Activated naive CD4-positive, alpha-beta T cell treated with anti-CD3 and anti-CD28 coated beads, Interleukin-2, amount 50 U/mL, for 16 hours (primary cell): ENCODE measurements around the gene MASP1.
"Not testable (repeated sequence)": the region's sequence is repeated elsewhere in the genome, so short reads cannot be mapped to it uniquely, and the experiment has no call there.

Experiments
- DNase-seq: peaks from one replicate; pipeline ENCODE4 v3.0.0-alpha.2; 2020

MASP1 gene

GRCh38 chr3:187263270-187263669 lies 28.3 kb downstream of the MASP1 start:
- no peak for DNase-seq

- DNase-seq: no peak
Observed at GRCh38 chr3:187262360-187262759, 29.2 kb downstream of the MASP1 start.

GRCh38 chr3:187261541-187261969 lies 30.0 kb downstream of the MASP1 start:
- DNase-seq: no peak

DNA sequence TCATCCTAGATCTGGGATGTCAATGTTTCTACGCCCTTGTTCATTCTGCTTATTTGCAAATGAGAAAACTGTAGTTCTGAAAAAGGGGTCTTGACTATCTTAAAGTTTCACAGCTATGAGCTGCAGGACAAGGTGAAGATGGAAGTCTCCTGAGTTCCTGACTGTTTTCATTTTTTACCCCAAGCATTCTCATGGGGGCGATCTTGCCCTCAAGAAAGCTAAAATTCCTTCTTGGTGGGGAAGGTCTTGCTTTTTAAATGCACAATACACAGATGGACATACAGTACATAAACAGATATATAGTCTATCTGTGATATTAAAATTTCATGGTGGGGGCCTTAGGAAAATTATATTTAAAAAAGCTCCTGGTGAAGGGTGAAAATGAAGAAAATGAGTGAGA lies 32.4 kb downstream of the MASP1 start:
- DNase-seq: no peak

- no peak for DNase-seq
Observed at GRCh38 chr3:187257992-187258692, 33.4 kb downstream of the MASP1 start.

- DNase-seq: no peak
Observed at GRCh38 chr3:187257471-187257870, 34.1 kb downstream of the MASP1 start.

DNA sequence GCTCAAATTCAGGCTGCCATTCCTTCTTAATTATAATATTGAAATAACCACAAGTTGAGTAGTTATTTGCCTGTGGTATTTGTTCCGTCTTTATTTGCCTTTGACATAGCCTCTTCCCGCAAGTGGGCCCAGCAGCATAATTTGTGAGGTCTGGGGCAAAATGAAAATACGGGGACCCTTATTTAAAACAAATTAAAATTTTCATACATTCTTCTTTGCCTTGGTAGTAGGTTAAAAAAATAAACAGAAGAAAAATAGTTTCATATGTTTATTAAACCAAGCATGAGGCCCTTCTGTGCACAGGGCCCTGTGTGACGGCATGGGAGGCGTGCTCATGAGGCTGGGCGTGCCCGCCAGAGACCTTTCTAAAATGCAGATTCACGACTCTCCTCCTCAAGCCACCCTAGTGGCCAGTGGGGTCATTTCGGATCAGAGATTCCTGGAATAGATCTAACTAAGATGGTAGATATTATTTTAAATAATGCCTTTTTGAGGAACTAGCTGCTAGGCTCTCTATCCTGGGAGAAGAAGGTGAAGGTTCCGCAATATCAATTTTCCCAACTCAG lies 35.4 kb downstream of the MASP1 start:
- DNase-seq: no peak

DNA sequence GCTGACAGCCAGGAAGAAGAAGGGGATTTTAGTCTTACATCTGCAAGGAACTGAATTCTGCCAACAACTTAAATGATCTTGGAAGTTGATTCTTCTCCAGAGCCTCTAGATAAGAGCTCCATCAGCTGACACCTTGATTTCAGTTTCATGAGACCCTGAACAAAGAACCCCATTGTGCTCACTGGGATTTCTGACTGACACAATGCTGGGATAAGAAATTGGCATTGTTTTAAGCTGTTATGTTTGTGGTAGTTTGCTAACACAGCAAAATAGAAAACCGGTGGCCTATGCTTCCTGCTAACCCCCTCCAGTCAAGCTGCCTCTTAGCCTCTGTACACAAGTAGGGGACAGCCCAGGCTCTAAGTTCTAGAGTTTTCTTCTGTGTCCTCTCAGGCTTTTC lies 36.2 kb downstream of the MASP1 start:
- no peak for DNase-seq

- DNase-seq: no peak
Observed at GRCh38 chr3:187252311-187252710, 39.2 kb downstream of the MASP1 start.

DNA sequence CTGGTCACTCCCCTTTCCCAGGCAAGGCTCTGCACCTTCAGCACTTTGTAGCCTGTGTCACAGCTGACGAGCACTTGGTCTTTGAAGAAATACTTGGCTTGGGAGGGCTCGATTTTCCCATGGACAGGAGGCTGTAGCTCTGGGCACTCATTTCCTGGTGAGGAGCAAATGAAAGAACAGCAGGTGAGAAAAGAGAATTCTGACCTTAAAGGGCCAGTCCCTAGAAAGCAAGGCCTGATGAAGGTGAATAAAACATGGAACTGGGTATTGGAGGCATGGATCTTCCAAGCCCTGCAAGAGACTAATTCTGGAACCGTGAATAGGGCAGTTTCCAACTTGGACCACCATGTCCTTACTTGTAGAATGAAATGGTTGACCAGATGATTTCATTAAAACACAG lies 39.9 kb downstream of the MASP1 start:
- no peak for DNase-seq

DNA sequence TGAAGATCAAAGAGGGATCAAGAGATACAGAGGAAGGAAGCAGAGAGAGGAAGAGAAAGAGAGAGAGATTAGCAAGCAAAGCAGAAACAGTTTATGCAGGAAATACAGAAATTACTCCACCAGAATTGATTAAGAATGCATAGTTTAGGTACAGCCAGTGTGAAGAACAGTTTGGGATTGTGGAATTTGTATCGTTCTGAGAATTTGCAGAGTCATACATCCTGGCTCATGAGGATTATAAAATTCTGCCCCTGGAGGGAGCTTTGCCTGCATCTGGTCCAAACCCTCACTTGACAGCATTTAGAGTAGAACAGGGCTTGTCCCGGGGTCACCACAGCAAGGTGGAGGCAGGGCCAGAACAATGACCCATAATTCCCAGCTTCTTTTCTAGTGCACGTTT lies 44.1 kb downstream of the MASP1 start:
- no peak for DNase-seq

DNA sequence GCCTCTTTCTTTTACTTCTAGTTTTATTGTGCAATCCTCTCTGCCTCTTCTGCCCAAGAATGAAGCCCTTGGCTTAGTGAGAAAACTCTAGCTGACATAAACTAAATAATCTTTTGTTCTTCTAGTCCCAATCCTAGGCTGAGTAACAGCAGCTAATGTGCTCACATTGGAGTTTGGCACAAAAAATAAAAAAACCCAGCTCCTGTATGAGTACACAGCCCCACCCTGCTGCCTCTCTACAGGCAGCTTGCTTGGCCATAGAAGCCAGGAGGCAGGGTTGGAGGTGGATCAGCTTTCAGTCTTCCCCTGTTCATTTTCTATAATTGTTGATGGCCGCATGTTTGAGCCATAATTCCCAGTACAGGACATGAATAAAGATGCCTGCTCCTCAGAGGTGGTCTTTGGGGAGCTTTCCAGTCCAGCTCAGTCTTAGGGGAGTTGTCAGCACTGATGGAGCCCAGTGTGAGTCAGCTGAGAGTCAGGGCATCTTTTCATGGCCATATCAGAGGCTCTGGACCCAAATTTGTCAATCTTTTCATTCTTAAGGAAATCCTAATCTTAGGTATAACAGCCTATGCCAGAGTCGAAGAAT lies 47.5 kb downstream of the MASP1 start:
- no peak for DNase-seq

DNA sequence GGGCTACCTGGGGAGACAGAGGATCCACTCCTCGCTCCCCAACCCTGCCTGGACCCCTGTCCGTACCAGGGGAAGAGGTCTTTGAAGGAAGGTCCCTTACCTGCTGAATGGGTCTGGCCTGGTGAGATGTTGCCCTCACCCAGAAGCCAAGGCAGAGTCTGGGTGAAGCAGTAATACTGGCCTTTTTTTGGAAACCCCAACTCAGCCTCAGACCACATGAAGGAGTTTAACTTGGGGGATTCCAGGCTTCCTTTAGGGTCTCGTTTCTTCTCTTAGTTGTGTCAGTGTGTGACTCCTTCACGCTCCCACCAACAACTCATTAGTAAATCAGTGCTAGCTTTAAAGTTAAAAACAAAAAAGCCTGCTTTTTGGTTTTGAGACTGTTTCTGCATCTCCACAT lies 48.6 kb downstream of the MASP1 start:
- no peak for DNase-seq

GRCh38 chr3:187242435-187242834 lies 49.1 kb downstream of the MASP1 start:
- DNase-seq: no peak

- DNase-seq: not testable (repeated sequence)
Observed at GRCh38 chr3:187238835-187239234, 52.7 kb downstream of the MASP1 start.

DNA sequence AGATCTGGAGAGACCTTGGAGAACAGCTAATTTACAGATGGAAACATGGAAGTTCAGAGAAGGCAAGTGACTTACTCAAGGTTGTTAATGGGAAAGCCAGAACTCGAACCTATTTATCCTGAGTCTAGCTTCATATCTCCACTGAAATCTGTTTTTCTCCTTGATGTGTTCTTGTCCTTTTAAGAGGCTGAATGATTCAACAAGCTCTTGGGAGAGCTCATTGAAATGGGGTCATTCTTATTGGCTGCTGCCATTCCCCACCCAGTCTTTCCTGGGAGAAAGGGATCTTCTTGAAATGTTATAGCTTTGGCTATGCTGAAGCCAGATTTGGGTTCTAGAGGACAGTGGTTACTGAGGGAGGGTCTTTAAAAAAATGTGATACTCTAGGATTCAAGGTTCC lies 53.3 kb downstream of the MASP1 start:
- no peak for DNase-seq

DNA sequence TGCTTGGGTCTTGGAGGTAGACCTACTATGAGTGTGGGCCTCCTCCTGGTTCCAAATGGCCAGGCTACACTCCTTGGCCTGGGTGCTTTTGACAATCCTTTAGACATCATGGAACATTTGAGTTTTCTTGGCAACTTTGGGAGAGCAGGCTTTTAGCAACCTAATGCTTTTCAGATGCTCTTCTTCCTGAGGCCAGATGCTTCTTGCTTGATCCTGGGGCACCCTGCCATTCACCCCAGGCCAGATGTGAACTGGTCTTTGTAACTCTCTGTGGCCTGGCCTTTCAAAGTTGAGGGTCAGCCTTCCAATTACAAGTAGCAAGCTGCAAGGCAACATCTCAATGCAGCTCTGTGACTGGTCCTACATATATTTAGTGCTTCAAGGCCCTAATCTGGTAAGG lies 53.8 kb downstream of the MASP1 start:
- no peak for DNase-seq

GRCh38 chr3:187236962-187237361 lies 54.6 kb downstream of the MASP1 start:
- no peak for DNase-seq

DNA sequence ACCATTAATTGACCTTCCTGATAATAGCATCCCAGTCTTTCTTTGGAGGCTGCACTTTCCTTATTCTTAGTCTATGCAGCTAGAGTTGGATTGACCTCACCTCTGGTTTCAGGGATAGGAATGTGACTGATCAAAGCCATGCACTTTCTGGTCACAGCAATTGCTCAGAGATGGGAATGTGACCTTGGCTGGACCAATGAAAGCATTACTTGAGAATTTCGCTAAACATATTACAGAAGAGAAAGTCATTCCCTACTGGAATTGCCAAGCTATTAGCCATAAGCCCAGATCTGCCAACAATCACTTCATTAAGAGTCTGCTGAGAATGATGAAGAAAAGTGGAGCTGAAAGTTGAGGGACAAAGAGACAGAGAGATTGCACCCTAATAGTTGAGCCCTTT lies 61.5 kb downstream of the MASP1 start:
- no peak for DNase-seq

DNA sequence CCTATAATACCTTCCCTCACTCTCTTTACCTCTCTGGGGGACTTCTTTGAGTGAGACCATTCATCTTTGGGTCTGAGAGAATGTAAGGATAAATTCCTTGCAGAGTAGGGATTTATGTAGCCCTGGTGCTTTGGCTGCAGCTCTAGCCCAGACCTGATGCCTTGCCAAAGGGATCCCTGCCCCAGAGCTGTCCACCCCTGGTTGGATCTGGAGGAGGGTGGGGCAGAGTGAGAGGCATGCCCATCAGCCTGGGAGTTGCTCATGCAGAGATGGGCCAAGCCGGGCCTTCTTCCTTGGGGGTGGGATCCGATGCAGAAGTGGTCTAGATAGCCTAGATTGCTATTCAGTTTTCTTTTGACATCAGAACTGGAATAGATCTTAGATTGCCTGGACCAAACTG lies 62.8 kb downstream of the MASP1 start:
- no peak for DNase-seq

DNA sequence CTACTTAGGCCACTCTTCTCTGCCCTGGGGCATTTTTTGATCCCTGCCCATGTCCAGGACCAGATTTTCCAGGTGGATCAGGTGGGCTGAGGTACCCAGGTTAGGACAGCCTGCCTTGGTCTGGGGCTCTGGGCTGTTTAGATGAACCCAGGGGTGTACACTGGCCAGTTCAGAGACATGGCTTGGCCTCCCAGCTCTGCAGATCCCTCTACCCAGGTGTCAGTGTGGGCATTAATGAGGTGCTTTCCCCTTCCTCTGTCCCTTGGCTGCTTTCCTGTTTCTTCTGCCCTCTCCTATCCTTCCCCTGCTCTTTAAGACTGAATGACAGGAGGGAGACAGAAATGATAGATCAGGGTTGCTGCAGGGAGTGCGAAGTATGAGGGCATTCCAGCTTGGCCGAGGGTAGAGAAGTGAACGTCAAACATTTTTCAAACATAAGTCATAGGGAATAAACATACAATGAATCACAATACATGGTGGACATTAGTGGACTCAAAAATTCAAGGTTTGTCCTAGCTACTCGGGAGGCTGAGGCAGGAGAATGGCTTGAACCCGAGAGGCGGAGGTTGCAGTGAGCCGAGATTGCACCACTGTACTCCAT lies 63.8 kb downstream of the MASP1 start:
- no peak for DNase-seq

GRCh38 chr3:187223799-187224198 lies 67.7 kb downstream of the MASP1 start:
- no peak for DNase-seq

- DNase-seq: no peak
Observed at GRCh38 chr3:187222801-187223200, 68.7 kb downstream of the MASP1 start.

DNA sequence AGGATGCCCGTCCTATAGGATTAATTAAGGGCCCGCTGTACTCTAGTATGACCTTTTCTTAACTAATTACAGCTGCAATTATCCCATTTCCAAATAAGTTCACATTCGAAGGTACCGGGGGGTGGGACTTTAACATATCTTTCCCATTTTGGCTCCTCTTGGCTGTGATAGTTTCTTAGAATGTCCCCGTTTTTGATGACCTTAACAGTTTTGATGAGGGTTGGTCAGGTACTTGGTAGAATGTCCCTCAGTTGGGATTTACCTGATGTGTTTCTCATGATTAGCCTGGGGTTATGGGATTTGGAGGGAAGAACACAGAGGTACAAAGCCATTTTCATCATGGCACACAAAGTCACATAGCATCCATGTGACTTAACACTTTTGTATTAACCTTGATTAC lies 76.1 kb downstream of the MASP1 start:
- no peak for DNase-seq
